Mesendoderm (in vitro differentiated cells): ENCODE measurements around the gene PCNP.
A peak's percentile ranks its signal among the peaks of the same experiment; 100 is the strongest.

ENCODE experiments used
- DNase-seq: peaks from one replicate; pipeline ENCODE4 v3.0.0; 2013
- H2AK5ac ChIP-seq: 2 replicates; pipeline ENCODE4 v1.6.1; 2013; ENCODE audit warnings: low read length, inconsistent platforms
- H2BK120ac ChIP-seq: 2 replicates; pipeline ENCODE4 v1.6.1; 2013; ENCODE audit warnings: low read depth, mild to moderate bottlenecking, low read length, moderate library complexity, mixed read lengths
- H2BK15ac ChIP-seq: replicated peaks from 2 replicates; pipeline ENCODE4 v1.6.1; 2013; ENCODE audit warnings: low read depth, mild to moderate bottlenecking, moderate library complexity
- H2BK5ac ChIP-seq: 2 replicates; pipeline ENCODE4 v1.6.1; 2013; ENCODE audit warnings: low read length, inconsistent platforms
- H3K18ac ChIP-seq: 2 replicates; pipeline ENCODE4 v1.6.1; 2013; ENCODE audit warnings: mild to moderate bottlenecking, low read length, mixed read lengths
- H3K23ac ChIP-seq: one replicate; pipeline ENCODE4 v1.6.1; 2013; ENCODE audit warnings: low read length
- H3K27ac ChIP-seq: 2 replicates; pipeline ENCODE4 v1.5.1; 2013; ENCODE audit warnings: low read depth, mild to moderate bottlenecking, inconsistent platforms, low read length, moderate library complexity
- H3K27me3 ChIP-seq: 2 replicates; pipeline ENCODE4 v1.6.1; 2013; ENCODE audit warnings: low read length, control low read depth, mild to moderate bottlenecking, inconsistent platforms; ENCODE audit not compliant: insufficient read depth, poor library complexity
- H3K36me3 ChIP-seq: 2 replicates; pipeline ENCODE4 v1.6.1; 2013; ENCODE audit warnings: low read length, inconsistent platforms; ENCODE audit not compliant: control insufficient read depth, insufficient read depth
- H3K4ac ChIP-seq: one replicate; pipeline ENCODE4 v1.6.1; 2013; ENCODE audit warnings: low read depth, mild to moderate bottlenecking, low read length, moderate library complexity
- H3K4me1 ChIP-seq: 2 replicates; pipeline ENCODE4 v1.6.1; 2013; ENCODE audit warnings: low read depth, low read length, inconsistent platforms; ENCODE audit not compliant: control insufficient read depth
- H3K4me2 ChIP-seq: 2 replicates; pipeline ENCODE4 v1.6.1; 2013; ENCODE audit warnings: low read length
- H3K4me3 ChIP-seq: 2 replicates; pipeline ENCODE4 v1.5.1; 2013; ENCODE audit warnings: mild to moderate bottlenecking, low read length
- H3K56ac ChIP-seq: one replicate; pipeline ENCODE4 v1.6.1; 2013; ENCODE audit warnings: low read length
- H3K79me1 ChIP-seq: 2 replicates; pipeline ENCODE4 v1.6.1; 2013; ENCODE audit warnings: low read length, inconsistent platforms
- H3K79me2 ChIP-seq: 2 replicates; pipeline ENCODE4 v1.6.1; 2013; ENCODE audit warnings: mild to moderate bottlenecking, low read length; ENCODE audit not compliant: control insufficient read depth, insufficient read depth
- H3K9ac ChIP-seq: 2 replicates; pipeline ENCODE4 v1.6.1; 2013; ENCODE audit warnings: low read length, inconsistent platforms
- H4K5ac ChIP-seq: one replicate; pipeline ENCODE4 v1.6.1; 2013; ENCODE audit warnings: low read length
- H4K8ac ChIP-seq: one replicate; pipeline ENCODE4 v1.6.1; 2013; ENCODE audit warnings: low read depth, mild to moderate bottlenecking, control low read depth, low read length, moderate library complexity
- WGBS: extraction: QIAGEN DNeasy Blood & Tissue Kit; methylation state at CpG from one replicate; pipeline ENCODE4 v1.1.7; 2013; ENCODE audit warnings: low lambda C conversion rate, missing lambda C conversion rate; ENCODE audit not compliant: insufficient coverage; ENCODE audit errors: extremely low coverage; 5-methylcytosine and 5-hydroxymethylcytosine counted together

The PCNP gene

DNA sequence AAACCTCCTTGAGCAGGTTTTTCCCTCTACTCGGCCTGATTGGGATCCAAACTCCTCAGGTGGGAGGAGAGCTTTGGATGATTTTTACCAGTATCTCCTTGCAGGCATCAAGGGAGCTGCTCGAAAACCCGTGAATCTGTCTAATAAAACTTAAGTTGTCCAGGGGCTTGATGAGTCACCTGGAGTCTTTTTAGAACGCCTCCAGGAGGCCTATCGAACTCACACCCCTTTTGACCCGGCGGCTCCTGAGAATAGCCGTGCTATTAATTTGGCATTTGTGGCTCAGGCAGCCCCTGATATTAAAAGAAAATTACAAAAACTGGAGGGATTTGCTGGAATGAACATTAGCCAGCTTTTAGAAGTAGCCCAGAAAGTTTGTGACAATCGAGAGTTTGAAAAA lies 61.4 kb downstream of the PCNP start:
- no peak overlapping the region for H2AK5ac ChIP-seq
- no peaks in the 10 kb centered on the region for H3K79me1 ChIP-seq
- no peak for DNase-seq
- no peak overlapping the region for H3K27ac ChIP-seq
- H3K4me1 ChIP-seq, result peaks cover 5% of the 10 kb centered on the region
- no CpG with 5 or more reads among the region's 9 CpGs for WGBS
- H2BK120ac ChIP-seq, result no peak overlapping the region
- no peak overlapping the region for H3K9ac ChIP-seq
- H3K18ac ChIP-seq, result no peak overlapping the region
- H3K23ac ChIP-seq, result no peak overlapping the region
- no peaks in the 10 kb centered on the region for H3K27me3 ChIP-seq
- H3K79me2 ChIP-seq, result no peaks in the 10 kb centered on the region
- peak overlapping the region; percentile 17 for H3K56ac ChIP-seq
- H3K4me2 ChIP-seq, result no peak overlapping the region
- H3K4me3 ChIP-seq, result no peak overlapping the region
- H3K4ac ChIP-seq, result no peak overlapping the region
- no peak overlapping the region for H4K5ac ChIP-seq
- H4K8ac ChIP-seq, result no peak overlapping the region
- H2BK5ac ChIP-seq, result no peak overlapping the region
- no peak overlapping the region for H2BK15ac ChIP-seq
- no peaks in the 10 kb centered on the region for H3K36me3 ChIP-seq

DNA sequence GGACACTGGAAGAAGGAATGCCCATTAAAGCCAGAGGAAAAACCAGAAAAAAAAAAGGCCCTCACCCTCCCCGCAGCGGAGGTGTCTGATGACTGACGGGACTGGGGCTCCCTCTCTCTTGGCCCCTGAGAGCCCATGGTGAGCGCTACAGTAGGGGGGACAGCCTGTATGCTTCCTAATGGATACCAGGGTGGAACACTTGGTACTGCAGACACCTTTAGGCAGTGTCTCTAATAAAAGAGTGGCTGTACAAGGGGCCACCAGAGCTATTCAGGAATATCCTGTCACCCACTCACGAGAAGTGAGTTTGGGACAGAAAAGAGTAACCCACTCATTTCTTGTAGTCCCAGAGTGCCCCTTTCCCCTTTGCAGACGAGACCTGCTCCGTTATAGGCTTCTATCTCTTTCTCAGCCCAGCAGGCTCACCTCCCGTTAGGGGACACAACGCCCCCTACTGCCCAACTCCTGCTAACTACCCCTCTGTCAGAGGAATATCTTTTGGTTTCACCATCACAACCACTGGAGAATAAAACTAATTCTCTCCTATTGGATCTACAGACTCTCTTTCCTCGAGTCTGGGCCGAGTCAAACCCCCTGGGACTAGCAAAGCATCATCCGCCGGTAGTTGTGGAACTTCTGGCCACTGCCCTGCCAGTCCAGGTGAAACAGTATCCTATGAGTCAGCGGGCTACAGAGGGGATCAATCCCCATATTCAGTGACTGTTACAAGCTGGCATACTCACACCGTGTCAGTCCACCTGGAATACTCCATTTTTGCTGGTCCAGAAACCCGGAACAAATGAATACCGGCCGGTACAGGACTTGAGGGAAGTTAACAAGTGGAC lies 62.2 kb downstream of the PCNP start:
- H3K4ac ChIP-seq, result no peak overlapping the region
- no peak overlapping the region for H3K4me2 ChIP-seq
- DNase-seq, result peak; percentile 71
- H3K36me3 ChIP-seq, result no peaks in the 10 kb centered on the region
- no peak overlapping the region for H2BK120ac ChIP-seq
- H3K56ac ChIP-seq, result peak overlapping the region; percentile 12
- H4K8ac ChIP-seq, result no peak overlapping the region
- H3K79me2 ChIP-seq, result no peaks in the 10 kb centered on the region
- H4K5ac ChIP-seq, result no peak overlapping the region
- no peak overlapping the region for H3K18ac ChIP-seq
- H3K4me1 ChIP-seq, result peaks cover 5% of the 10 kb centered on the region
- peak overlapping the region; percentile 23 for H3K9ac ChIP-seq
- no peak overlapping the region for H3K27ac ChIP-seq
- H3K4me3 ChIP-seq, result no peak overlapping the region
- no peak overlapping the region for H2AK5ac ChIP-seq
- H2BK15ac ChIP-seq, result no peak overlapping the region
- H2BK5ac ChIP-seq, result peak overlapping the region; percentile 12
- peak overlapping the region; percentile 87 for H3K23ac ChIP-seq
- H3K27me3 ChIP-seq, result no peaks in the 10 kb centered on the region
- no peaks in the 10 kb centered on the region for H3K79me1 ChIP-seq
- no CpG with 5 or more reads among the region's 18 CpGs for WGBS

DNA sequence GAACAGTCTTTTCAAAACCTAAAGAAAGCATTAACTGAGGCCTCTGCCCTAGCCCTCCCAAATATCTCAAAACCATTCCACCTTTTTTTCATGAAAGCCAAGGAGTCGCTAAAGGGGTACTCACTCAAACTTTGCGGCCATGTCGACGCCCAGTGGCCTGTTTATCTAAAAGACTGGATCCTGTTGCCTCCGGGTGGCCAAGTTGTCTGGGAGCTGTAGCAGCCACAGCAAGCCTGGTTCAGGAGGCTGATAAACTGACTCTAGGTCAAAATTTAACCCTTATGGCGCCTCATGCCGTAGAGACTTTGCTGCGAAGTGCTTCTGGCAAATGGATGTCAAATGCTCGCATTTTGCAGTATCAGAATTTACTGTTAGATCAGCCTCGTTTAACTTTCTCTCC lies 63.5 kb downstream of the PCNP start:
- WGBS, result no CpG with 5 or more reads among the region's 10 CpGs
- no peaks in the 10 kb centered on the region for H3K27me3 ChIP-seq
- peaks cover 5% of the 10 kb centered on the region for H3K4me1 ChIP-seq
- peak overlapping the region; percentile 27 for H3K27ac ChIP-seq
- no peak overlapping the region for H2BK15ac ChIP-seq
- no peaks in the 10 kb centered on the region for H3K79me1 ChIP-seq
- H4K5ac ChIP-seq, result no peak overlapping the region
- H3K4me2 ChIP-seq, result no peak overlapping the region
- no peaks in the 10 kb centered on the region for H3K36me3 ChIP-seq
- H3K4me3 ChIP-seq, result no peak overlapping the region
- no peak overlapping the region for H4K8ac ChIP-seq
- H3K79me2 ChIP-seq, result no peaks in the 10 kb centered on the region
- H3K23ac ChIP-seq, result no peak overlapping the region
- DNase-seq, result no peak
- H3K9ac ChIP-seq, result peak overlapping the region; percentile 22
- no peak overlapping the region for H2BK5ac ChIP-seq
- peak overlapping the region; percentile 60 for H3K4ac ChIP-seq
- no peak overlapping the region for H2AK5ac ChIP-seq
- H2BK120ac ChIP-seq, result no peak overlapping the region
- no peak overlapping the region for H3K18ac ChIP-seq
- peak overlapping the region; percentile 81 for H3K56ac ChIP-seq

DNA sequence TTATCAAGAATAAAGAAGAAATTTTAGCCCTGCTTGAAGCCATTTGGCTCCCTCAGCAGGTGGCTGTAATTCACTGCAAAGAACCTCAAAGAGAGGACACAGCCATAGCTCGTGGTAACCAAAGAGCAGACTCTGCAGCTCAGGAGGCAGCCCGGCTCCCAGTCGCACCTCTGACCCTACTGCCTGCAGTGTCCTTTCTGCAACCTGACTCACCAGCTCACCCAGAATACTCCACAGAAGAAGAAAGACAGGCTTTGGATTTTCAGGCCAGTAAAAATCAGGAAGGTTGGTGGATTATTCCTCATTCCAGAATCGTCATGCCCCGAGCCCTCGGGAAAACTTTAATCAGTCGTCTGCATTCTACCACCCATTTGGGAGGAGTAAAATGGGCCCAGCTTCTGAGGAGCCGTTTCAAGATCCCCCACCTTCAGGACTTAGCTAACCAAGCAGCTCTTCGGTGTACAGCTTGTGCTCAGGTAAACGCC lies 64.3 kb downstream of the PCNP start:
- H3K79me1 ChIP-seq, result no peaks in the 10 kb centered on the region
- H4K5ac ChIP-seq, result no peak overlapping the region
- WGBS, result no CpG with 5 or more reads among the region's 10 CpGs
- H3K9ac ChIP-seq, result peak overlapping the region; percentile 9
- H3K27me3 ChIP-seq, result no peaks in the 10 kb centered on the region
- no peak overlapping the region for H3K4me2 ChIP-seq
- peaks cover 5% of the 10 kb centered on the region for H3K4me1 ChIP-seq
- peak overlapping the region; percentile 52 for H3K27ac ChIP-seq
- H3K56ac ChIP-seq, result peak overlapping the region; percentile 81
- H3K36me3 ChIP-seq, result no peaks in the 10 kb centered on the region
- H3K79me2 ChIP-seq, result no peaks in the 10 kb centered on the region
- H3K18ac ChIP-seq, result peak overlapping the region; percentile 21
- no peak overlapping the region for H2BK120ac ChIP-seq
- no peak overlapping the region for H2BK15ac ChIP-seq
- H3K4ac ChIP-seq, result no peak overlapping the region
- no peak overlapping the region for H4K8ac ChIP-seq
- H3K23ac ChIP-seq, result no peak overlapping the region
- no peak overlapping the region for H3K4me3 ChIP-seq
- H2AK5ac ChIP-seq, result no peak overlapping the region
- peak; percentile 66 for DNase-seq
- H2BK5ac ChIP-seq, result no peak overlapping the region

DNA sequence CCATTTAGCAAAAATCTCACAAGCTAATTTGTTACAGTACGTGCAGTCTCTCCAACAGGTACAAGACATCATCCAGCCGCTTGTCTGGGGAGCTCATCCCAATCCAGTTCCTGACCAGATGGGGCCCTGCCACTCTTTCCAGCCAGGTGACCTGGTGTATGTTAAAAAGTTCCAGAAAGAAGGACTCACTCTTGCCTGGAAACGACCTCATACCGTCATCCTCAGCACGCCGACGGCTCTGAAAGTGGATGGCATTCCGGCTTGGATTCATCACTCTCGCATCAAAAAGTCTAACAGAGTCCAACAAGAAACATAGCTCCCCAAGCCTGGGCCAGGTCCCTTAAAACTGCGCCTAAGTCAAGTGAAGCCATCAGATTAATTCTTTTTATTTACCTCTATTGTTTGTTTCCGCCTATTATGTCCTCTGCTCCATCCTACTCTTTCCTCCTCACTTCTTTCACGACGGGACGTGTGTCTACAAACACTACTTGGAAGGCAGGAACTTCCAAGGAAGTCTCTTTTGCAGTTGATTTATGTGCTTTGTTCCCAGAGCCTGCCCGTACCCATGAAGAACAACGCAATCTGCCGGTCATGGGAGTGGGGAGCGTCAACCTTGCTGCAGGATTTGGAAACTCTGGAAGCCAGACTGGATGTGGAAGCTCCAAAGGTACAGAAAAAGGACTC lies 65.4 kb downstream of the PCNP start:
- WGBS, result no CpG with 5 or more reads among the region's 18 CpGs
- Histone ChIP-seq H3K4ac (no peak overlapping the region), H3K4me3 (no peak overlapping the region), H3K4me1 (peaks cover 5% of the 10 kb centered on the region), H3K9ac (no peak overlapping the region), H3K18ac (no peak overlapping the region), H4K5ac (no peak overlapping the region), H3K4me2 (no peak overlapping the region), H2AK5ac (peak overlapping the region; percentile 85), H2BK15ac (no peak overlapping the region), H3K56ac (peak overlapping the region; percentile 38), H3K79me1 (no peaks in the 10 kb centered on the region), H3K23ac (no peak overlapping the region), H2BK5ac (no peak overlapping the region), H2BK120ac (peak overlapping the region; percentile 34), H4K8ac (no peak overlapping the region), H3K27ac (no peak overlapping the region), H3K27me3 (no peaks in the 10 kb centered on the region), H3K79me2 (no peaks in the 10 kb centered on the region), H3K36me3 (no peaks in the 10 kb centered on the region)
- DNase-seq, result no peak
